ENCODE data around the gene METTL17. TPM values are rescaled to one million over a fixed set of nuclear protein-coding genes. Genes with fewer than 3 reads are reported as not detected.
"Not testable (repeated sequence)": the region's sequence is repeated elsewhere in the genome, so short reads cannot be mapped to it uniquely, and the experiment has no call there.

METTL17 gene
- total and polyA plus RNA-seq, 2 donors (not counting 3 experiments of a cell fraction or from before 2014, with no cell fraction given) = 60.6 to 90.6 TPM

GRCh38 chr14:20982646-20983369, 7.0 kb upstream of the METTL17 start:
- Histone ChIP-seq H3K9me1 (replicated peaks; ENCODE audit: control insufficient read depth, extremely low read depth, insufficient read depth, low read length) (no peaks in the 10 kb centered on the region), H3K36me3 (ENCODE audit: control insufficient read depth in 2 of 2, extremely low read depth in 1 of 2, insufficient read depth in 2 of 2, low read length in 2 of 2) (no peaks in the 10 kb centered on the region), H2AFZ (ENCODE audit: low read depth, low read length) (no peak overlapping the region), H3K9me3 (replicated peaks; ENCODE audit: control insufficient read depth, insufficient read depth, low read length) (no peaks in the 10 kb centered on the region), H3K4me2 (ENCODE audit: insufficient read depth, low read length) (no peak overlapping the region), H3K27ac (ENCODE audit: insufficient read depth, low read depth, low read length) (no peak overlapping the region), H3K79me2 (ENCODE audit: control insufficient read depth, insufficient read depth, low read length) (no peaks in the 10 kb centered on the region), H3K9ac (replicated peaks; ENCODE audit: extremely low read depth, insufficient read depth, low read length) (no peak overlapping the region), H3K4me1 (ENCODE audit: control insufficient read depth, extremely low read depth, insufficient read depth, low read length) (peaks cover 5% of the 10 kb centered on the region), H3K4me3 (replicated peaks in 1 of 3; ENCODE audit: insufficient read depth in 1 of 3, low read depth in 1 of 3, low read length in 3 of 3) (no peak overlapping the region), H3K27me3 (ENCODE audit: control insufficient read depth in 2 of 2, insufficient read depth in 2 of 2, low read length in 2 of 2) (no peaks in the 10 kb centered on the region), H4K20me1 (replicated peaks; ENCODE audit: control insufficient read depth, extremely low read depth, insufficient read depth, low read length) (no peaks in the 10 kb centered on the region)
- intact Hi-C loops (cut with micrococcal nuclease) (no loop called here), dilution Hi-C loops (cut with MboI; ENCODE audit: extremely low pct_ligation_motif_present, low sequenced_read_pairs) (no loop called here)
- FAIRE-seq (no peak), DNase-seq (ENCODE audit: low read depth, low spot score) (no peak)
- ChIA-PET CTCF (interaction anchor here (0.7 to 2.7 kb wide), 4 partner anchors 12 to 122 kb away, joined by 3 to 21 read pairs (median 4); no protein-coding TSS in a partner anchor), POLR2A (no interaction called here)
- TF ChIP-seq MYC (IDR thresholded peaks at IDR 0.05; ENCODE audit: low read depth, low read length) (no peak), POLR2A (IDR thresholded peaks at IDR 0.05; ENCODE audit: low read depth, low read length) (no peak), POLR2AphosphoS5 (IDR thresholded peaks at IDR 0.05; ENCODE audit: insufficient read depth, low read depth, low read length) (no peak), EZH2 (IDR thresholded peaks at IDR 0.05; ENCODE audit: borderline replicate concordance, low read depth, low read length, severe bottlenecking) (no peak), GATA2 (IDR thresholded peaks at IDR 0.05; ENCODE audit: insufficient read depth, insufficient read length, low read depth, low read length) (no peak)
- no TSS peak for BruUV-seq (replicated peaks)

GRCh38 chr14:20985650-20986049, 4.1 kb upstream of the METTL17 start:
- H3K27ac ChIP-seq (ENCODE audit: insufficient read depth, low read depth, low read length); H3K9ac ChIP-seq (replicated peaks; ENCODE audit: extremely low read depth, insufficient read depth, low read length); H3K4me2 ChIP-seq (ENCODE audit: insufficient read depth, low read length); POLR2A ChIA-PET; H3K36me3 ChIP-seq (ENCODE audit: control insufficient read depth in 2 of 2, extremely low read depth in 1 of 2, insufficient read depth in 2 of 2, low read length in 2 of 2); H4K20me1 ChIP-seq (replicated peaks; ENCODE audit: control insufficient read depth, extremely low read depth, insufficient read depth, low read length); H3K9me1 ChIP-seq (replicated peaks; ENCODE audit: control insufficient read depth, extremely low read depth, insufficient read depth, low read length); H3K27me3 ChIP-seq (ENCODE audit: control insufficient read depth in 2 of 2, insufficient read depth in 2 of 2, low read length in 2 of 2); H3K9me3 ChIP-seq (replicated peaks; ENCODE audit: control insufficient read depth, insufficient read depth, low read length); intact Hi-C loops (cut with micrococcal nuclease); dilution Hi-C loops (cut with MboI; ENCODE audit: extremely low pct_ligation_motif_present, low sequenced_read_pairs); H3K79me2 ChIP-seq (ENCODE audit: control insufficient read depth, insufficient read depth, low read length); BruUV-seq (replicated peaks); H3K4me3 ChIP-seq (replicated peaks in 1 of 3; ENCODE audit: insufficient read depth in 1 of 3, low read depth in 1 of 3, low read length in 3 of 3); H2AFZ ChIP-seq (ENCODE audit: low read depth, low read length); DNase-seq (ENCODE audit: low read depth, low spot score); FAIRE-seq: not testable (repeated sequence)
- CTCF ChIA-PET = interaction anchor here (1.1 to 2.2 kb wide), 2 partner anchors 20 to 29 kb away, joined by 3 to 6 read pairs; no protein-coding TSS in a partner anchor
- H3K4me1 ChIP-seq (ENCODE audit: control insufficient read depth, extremely low read depth, insufficient read depth, low read length) = peaks cover 14% of the 10 kb centered on the region

All from endothelial cell of umbilical vein (primary cell).